A673 (cell line): ENCODE data around the gene PTTG1IP. TPM values are rescaled to one million over a fixed set of nuclear protein-coding genes. Genes with fewer than 3 reads are reported as not detected.
"Not testable (repeated sequence)": the region's sequence is repeated elsewhere in the genome, so short reads cannot be mapped to it uniquely, and the experiment has no call there.

Source experiments
- BruUV-seq: library from RNA; stranded (reverse); fragments of 400-500 nt; replicated peaks from 2 replicates; lab custom pipeline; 2021; lab: Mats Ljungman, UMichigan
- CTCF ChIA-PET: fragments of 300-600 bp; sonication (Branson Sonifier 250); formaldehyde crosslinking; loops from one replicate; lab custom pipeline; 2022; ENCODE audit warnings: antibody characterized with exemption; lab: Charles Lee
- POLR2A ChIA-PET: fragments of 300-600 bp; sonication (Branson Sonifier 250); formaldehyde crosslinking; loops from one replicate; lab custom pipeline; 2022; ENCODE audit warnings: antibody characterized with exemption; ENCODE audit not compliant: low non-redundant PET; lab: Charles Lee
- DNase-seq: peaks from one replicate; pipeline ENCODE4 v3.0.0-alpha.2; 2015; ENCODE audit warnings: low spot score
- H3K27ac ChIP-seq: fragments of 200-600 bp; sonication (generic); 2 replicates; pipeline ENCODE4 v1.5.1; 2016; ENCODE audit warnings: mixed run types, low read depth, mild to moderate bottlenecking, mixed read lengths, antibody characterized with exemption, low read length; ENCODE audit not compliant: poor library complexity, severe bottlenecking
- H3K27me3 ChIP-seq: fragments of 200-600 bp; sonication (generic); replicated peaks from 2 replicates; pipeline ENCODE4 v1.6.1; 2017; ENCODE audit warnings: mixed run types, low read depth, mild to moderate bottlenecking, mixed read lengths, antibody characterized with exemption, low read length; ENCODE audit not compliant: insufficient read depth, poor library complexity
- H3K36me3 ChIP-seq: fragments of 200-600 bp; sonication (generic); 2 replicates; pipeline ENCODE4 v1.6.1; 2016; ENCODE audit warnings: mixed run types, mild to moderate bottlenecking, mixed read lengths, antibody characterized with exemption, low read length; ENCODE audit not compliant: insufficient read depth, poor library complexity, severe bottlenecking
- H3K4me1 ChIP-seq: fragments of 200-600 bp; sonication (generic); 2 replicates; pipeline ENCODE4 v1.6.1; 2017; ENCODE audit warnings: mixed run types, mild to moderate bottlenecking, mixed read lengths, antibody characterized with exemption, low read length; ENCODE audit not compliant: insufficient read depth, poor library complexity, severe bottlenecking
- H3K4me3 ChIP-seq: fragments of 200-600 bp; sonication (generic); 2 replicates; pipeline ENCODE4 v1.5.1; 2016; ENCODE audit warnings: low read depth, mixed run types, mild to moderate bottlenecking, mixed read lengths, low read length; ENCODE audit not compliant: poor library complexity, severe bottlenecking
- H3K9me3 ChIP-seq: fragments of 200-600 bp; sonication (generic); 2 replicates; pipeline ENCODE4 v1.6.1; 2016; ENCODE audit warnings: mixed run types, low read depth, mild to moderate bottlenecking, mixed read lengths, antibody characterized with exemption, low read length; ENCODE audit not compliant: poor library complexity, severe bottlenecking
- CTCF ChIP-seq: fragments of 300-800, 200-600 bp; sonication (generic); conservative IDR thresholded peaks from 2 replicates; pipeline ENCODE4 v1.5.1; 2017; ENCODE audit warnings: low read depth, mild to moderate bottlenecking, antibody characterized with exemption, low read length, moderate library complexity, mixed read lengths
- EZH2 ChIP-seq: fragments of 200-600 bp; sonication (generic); IDR thresholded peaks from 2 replicates; pipeline ENCODE4 v1.6.1; 2017; ENCODE audit warnings: borderline replicate concordance, low read depth, mild to moderate bottlenecking, mixed read lengths, antibody characterized with exemption, low read length; ENCODE audit not compliant: poor library complexity, severe bottlenecking
- intact Hi-C: fragments of 100-400 bp; cut with micrococcal nuclease; formaldehyde crosslinking; loops from one replicate; pipeline ENCODE4 v1.10.0; 2022; ENCODE audit not compliant: unreplicated experiment
- total RNA-seq: library from RNA; stranded (reverse); gene quantifications from 2 replicates; pipeline ENCODE4 v1.2.3, GENCODE V29; 2021

PTTG1IP gene
- total RNA-seq, 1 experiment from 2014 or later, result 216 TPM

DNA sequence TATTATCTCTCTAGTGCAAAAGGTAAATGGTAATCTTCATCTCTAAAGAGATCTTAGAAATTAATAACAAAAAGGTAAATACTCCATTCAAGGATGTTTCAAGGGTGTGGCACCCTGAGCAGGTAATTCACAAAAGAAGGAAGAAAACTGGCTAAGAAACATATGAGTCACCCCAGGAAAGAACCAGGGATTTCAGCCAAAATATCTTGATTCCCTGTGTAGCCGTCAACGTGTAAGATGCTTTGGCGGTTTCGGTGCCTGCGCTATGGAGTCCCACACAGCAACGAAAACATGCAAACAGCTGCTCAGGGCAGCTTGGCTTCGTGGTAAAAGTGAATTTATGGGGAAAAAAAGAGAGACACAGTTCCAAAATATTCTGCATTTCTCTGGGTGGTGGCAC is 43.5 kb upstream of the PTTG1IP start:
- intact Hi-C loops, result no loop called here
- Histone ChIP-seq H3K27me3 (no peaks in the 10 kb centered on the region), H3K4me3 (no peak overlapping the region), H3K9me3 (no peaks in the 10 kb centered on the region), H3K27ac (peak overlapping the region; percentile 44), H3K4me1 (peaks cover 36% of the 10 kb centered on the region), H3K36me3 (no peaks in the 10 kb centered on the region)
- no peak for TF ChIP-seq EZH2
- no peak for TF ChIP-seq CTCF
- no TSS peak for BruUV-seq
- ChIA-PET CTCF (no interaction called here), POLR2A (no interaction called here)
- DNase-seq, result no peak

DNA sequence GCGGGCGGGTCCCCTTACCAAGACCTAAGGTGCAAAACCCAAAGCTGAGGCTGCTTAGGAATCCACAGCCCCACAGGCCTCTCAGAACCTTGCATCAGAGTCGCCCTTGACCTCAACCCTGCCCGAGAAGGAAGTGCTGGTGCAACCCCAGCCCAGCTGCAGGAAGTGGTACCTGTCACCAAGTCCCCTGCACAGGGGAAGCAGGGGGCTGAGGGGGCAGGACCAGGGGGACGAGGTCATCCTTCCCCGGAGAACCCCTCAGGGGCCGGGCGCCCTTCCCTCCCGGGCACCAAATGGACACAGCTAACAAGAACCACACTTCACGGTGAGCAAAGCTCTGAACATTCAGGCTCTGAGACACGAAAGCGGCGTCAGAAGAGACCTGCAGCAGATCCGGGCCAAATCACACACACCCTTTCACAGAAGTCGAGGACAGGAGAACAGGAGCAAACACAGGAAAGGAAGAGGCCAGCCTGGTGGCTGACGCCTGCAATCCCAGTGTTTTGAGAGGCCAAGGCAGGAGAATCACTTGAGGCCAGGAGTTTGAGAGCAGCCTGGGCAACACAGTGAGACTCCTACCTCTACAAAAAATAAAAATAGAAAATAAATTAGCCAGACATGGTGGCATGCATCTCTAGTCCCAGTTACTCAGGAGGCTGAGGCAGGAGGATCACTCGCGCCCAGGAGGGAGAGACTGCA is 40.8 kb upstream of the PTTG1IP start:
- Histone ChIP-seq H3K4me3 (no peak overlapping the region), H3K4me1 (peaks cover 38% of the 10 kb centered on the region), H3K27me3 (no peaks in the 10 kb centered on the region), H3K36me3 (no peaks in the 10 kb centered on the region), H3K27ac (peak overlapping the region; percentile 65), H3K9me3 (no peaks in the 10 kb centered on the region)
- intact Hi-C loops, result no loop called here
- CTCF ChIA-PET, result no interaction called here
- DNase-seq, result no peak
- TF ChIP-seq CTCF, result no peak
- no peak for TF ChIP-seq EZH2
- BruUV-seq, result no TSS peak
- POLR2A ChIA-PET, result interaction anchor here (0.6 kb wide), 1 partner anchor 15 kb away, joined by 4 read pairs; no protein-coding TSS in a partner anchor

GRCh38 chr21:44913425-44914175 is 40.1 kb upstream of the PTTG1IP start:
- Histone ChIP-seq H3K9me3 (no peaks in the 10 kb centered on the region), H3K4me3 (no peak overlapping the region), H3K36me3 (no peaks in the 10 kb centered on the region), H3K27me3 (no peaks in the 10 kb centered on the region), H3K4me1 (peaks cover 34% of the 10 kb centered on the region), H3K27ac (peak overlapping the region; percentile 65)
- CTCF ChIA-PET, result no interaction called here
- no peak for DNase-seq
- TF ChIP-seq EZH2 (no peak), CTCF (no peak)
- intact Hi-C loops, result no loop called here
- no TSS peak for BruUV-seq
- POLR2A ChIA-PET, result interaction anchor here (0.6 kb wide), 1 partner anchor 15 kb away, joined by 4 read pairs; no protein-coding TSS in a partner anchor

DNA sequence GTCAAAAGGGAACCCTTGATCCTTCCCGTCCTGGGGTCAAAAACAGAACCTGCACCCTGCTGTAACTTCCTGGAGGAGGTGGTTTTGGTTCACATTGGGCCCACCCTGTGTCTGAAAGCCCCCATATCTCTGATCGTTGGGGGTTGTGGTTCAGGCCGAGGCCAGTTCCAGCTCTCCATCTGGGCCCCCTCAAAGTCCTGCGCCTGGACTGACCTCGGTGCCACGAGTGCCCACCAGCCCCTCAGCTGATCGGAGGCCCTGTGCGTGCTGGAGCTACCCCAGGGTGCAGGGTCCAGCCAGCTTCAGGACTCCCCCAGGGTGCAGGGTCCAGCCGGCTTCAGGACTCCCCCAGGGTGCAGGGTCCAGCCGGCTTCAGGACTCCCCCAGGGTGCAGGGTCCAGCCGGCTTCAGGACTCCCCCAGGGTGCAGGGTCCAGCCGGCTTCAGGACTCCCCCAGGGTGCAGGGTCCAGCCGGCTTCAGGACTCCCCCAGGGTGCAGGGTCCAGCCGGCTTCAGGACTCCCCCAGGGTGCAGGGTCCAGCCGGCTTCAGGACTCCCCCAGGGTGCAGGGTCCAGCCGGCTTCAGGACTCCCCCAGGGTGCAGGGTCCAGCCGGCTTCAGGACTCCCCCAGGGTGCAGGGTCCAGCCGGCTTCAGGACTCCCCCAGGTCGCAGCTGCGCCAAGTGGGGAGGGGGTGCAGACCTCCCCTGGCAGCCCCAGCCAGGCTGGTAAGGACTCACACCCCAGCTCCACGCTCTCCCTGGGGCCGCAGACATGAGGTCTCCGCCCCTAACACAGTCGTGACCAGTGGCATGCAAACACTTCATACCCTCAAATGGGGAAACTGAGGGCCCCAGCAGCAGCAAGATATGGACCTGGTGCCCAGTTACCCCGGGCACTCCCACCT is 39.3 kb upstream of the PTTG1IP start:
- intact Hi-C loops, CTCF ChIA-PET, H3K4me3 ChIP-seq, DNase-seq, H3K36me3 ChIP-seq, POLR2A ChIA-PET, BruUV-seq, H3K9me3 ChIP-seq, H3K27me3 ChIP-seq: not testable (repeated sequence)
- Histone ChIP-seq H3K27ac (peak overlapping the region; percentile 68), H3K4me1 (peaks cover 38% of the 10 kb centered on the region)
